GM19238 (cell line): ENCODE results near the gene MAFG.

Experiments
- DNase-seq: peaks from one replicate; pipeline ENCODE4 v3.0.0; 2011; ENCODE audit warnings: low spot score; ENCODE audit not compliant: insufficient read length

The MAFG gene

DNA sequence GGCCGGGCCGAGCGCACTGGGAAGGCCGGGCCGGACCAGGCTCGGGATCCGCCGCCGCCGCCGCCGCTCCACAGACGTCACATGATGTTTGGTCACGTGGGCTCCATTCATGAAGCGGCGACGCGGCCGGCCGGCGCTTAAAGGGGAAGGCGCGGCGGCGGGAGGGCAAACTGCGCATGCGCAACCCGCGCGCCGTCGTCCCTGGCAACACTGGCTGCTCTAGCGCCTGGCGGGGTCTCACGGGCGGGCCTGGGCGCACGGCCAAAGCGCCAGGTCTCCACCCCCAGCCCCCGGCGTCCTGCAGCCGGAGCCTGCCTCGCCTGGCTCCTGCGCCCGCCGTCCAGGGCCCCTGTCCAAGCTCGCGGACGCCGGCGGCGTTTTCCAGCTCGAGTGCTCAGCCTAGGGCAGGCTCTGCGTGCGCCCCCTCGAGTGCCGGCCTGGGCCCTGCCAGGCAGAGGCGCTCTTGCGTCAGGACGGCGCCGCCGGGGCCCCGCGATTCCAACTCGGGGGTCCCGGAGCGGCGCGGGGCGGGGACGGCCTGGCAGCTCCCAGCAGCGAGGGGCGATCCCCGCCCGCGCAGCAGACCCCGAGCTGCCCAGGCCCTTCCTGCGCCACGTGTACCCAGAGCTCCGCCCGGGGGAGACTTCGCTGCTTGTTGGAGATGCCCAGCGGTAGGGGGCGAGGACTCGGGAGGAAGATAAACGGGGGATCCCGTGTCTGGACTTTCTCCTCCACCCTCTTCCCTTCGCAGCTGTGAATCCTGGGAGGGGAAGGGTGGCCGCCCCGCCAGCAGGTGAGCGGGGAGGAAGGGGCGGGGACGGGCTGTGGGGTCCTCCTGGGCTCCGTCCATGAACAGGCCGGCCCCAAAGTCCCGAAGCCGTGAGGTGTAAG, at the start of gene MAFG:
MAFG (minus strand) TSS at position 83 of the 891 bp plus-strand sequence. CDS start 4,550 bp downstream, outside the sequence.
- peak; percentile 100 for DNase-seq

DNA sequence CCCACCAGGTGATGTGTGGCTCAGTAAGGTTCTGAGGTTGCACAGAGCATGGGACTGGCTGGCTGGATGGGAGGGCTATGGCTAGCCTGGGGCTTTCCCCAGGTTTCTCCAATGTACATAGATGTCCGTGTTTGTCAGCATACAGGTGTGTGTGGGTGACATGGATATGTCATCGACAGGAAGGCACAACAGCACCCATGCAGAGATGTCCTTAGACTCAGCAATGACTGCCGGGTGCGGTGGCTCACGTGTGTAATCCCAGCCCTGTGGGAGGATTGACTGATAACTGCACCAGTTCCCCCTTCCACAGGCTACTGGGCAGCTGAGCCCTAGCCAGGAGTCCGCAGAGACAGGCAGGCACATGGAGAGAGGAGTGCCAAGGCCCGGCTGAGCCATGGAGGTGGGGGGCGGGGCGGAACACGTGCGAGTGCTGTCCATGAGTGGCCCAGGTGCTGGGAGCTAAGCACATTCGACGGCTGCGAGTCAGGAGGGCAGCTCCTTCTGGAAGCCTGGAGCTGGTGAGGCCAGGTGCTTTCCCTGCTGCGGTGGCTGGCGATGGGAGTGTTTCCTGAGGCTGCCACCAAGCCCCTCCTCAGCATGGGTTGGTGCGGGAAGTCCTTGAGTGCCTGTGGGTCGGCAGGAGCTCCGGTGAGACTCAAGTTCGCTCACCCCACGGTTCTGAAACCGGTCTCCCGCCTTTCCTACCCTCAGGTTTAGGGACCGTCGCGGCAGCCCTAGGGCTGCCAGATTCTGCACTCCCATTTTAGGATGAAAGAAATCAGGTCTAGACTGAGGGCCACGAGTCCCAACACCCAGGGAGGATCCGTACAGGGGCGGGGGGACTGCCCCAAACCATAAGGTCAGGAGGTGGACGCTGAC, 49.0 kb upstream of the MAFG start:
- no peak for DNase-seq

DNA sequence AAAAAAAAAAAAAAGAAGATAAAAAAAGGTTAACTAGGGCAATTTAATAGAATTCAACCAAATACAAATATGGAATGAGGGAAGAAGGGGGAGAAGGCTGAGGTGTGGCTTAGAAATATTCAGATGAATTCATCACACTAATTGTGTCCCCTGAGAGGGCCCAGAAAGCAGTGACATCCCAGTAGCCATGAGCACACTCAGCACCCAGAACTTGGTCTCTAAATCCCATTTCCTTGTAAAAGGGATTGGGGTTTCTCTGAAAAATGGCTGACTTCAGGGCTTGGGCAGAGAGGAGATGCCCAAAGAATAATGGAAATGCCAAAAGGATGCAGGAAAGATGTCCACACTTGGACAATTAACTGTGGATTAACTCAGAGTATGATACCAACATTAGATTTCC, 45.9 kb upstream of the MAFG start:
- DNase-seq: no peak

DNA sequence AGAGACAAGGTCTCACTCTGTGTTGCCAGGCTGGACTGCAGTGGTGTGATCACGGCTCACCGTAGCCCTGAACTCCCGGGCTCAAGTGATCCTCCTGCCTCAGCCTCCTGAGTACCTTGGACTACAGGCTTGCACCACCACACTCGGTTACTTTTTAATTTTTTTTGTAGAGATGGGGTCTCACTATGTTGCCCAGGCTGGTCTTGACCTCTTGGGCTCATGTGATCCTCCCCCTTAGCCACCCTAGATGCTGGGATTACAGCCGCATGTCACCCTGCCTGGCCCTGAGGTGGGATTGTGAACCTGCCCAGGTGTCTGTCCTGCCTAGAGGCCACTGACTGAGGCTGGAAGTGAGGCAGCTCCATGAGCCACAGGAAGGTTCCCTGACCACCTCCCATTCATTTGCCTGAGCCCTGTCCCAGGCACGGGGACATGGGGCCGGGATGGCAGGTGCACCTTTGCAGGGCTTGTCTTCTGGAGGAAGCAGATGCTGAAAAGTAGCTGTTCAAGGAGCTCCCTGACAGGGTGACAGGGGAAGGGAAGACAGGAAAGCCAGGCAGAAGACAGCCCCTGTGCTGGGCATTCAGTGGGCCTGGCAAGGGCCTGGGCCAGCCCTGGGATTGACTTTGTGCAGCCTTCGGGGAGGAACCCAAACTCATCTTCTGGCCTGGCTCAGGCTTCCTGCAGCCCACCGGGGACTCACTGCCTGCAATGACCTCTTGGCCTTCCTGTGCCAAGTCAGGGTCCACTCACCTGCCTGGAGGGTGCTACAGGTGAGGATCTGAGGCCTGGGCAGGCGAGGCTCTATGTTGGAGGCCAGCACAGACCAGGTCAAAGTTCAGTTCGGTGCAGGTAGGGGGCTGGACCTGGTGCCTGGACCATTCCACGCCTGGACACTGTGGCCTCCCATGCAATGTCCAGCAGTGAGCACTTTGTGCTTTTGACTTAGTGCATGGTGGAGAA, 41.6 kb upstream of the MAFG start:
- no peak for DNase-seq

DNA sequence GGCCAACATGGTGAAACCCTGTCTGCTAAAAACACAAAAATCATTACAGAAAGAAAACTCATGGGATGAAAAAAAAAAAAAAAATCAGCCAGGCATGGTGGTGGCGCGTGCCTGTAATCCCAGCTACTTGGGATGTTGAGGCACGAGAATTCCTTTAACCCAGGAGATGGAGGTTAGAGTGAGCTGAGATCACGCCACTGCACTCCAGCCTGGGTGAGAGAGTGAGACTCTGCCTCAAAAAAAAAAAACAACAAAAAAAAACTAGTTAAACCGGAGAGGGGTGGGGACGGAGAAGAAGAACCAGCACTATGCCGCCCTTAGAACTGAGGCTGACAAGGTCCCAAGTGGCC, 40.8 kb upstream of the MAFG start:
- no peak for DNase-seq

DNA sequence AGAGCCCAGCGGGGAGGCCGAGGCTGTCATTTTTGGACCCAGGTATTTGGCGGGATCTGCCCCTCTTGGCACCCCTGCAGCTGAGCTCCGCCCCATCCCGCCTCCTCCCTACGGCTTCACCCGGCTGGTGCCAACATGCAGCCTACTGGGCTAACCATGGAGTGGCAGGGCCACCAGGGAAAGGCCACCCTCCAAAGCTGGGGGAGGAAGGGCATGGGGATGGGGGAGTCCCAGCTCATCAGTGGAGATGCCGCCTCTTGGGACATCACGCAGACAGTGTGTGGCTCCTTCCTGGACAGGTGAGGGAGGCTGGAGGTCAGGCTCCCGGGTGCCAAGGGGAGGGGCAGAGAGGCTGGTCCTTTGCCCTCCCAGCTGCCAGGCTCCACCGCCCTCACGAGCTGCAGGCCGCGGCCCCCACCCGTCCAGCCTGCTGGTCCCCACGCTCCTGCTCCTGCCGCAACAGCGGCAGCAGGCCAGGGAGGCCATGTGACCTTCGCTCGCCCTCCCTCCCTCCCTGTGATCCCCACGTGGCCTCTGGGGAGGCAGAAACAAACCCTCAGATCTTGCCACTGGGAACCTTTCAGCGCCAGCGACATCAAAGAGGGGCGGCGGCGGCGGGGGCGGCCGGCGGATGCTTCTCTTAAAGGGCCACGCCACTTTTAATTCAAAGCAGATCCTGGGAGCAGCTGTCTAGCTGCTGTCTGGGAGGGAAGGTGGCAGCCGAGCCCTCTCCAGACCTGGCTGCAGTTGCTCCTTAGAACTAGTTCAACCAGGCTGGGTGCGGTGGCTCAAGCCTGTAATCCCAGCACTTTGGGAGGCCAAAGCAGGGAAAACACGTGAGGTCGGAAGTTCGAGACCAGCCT, 40.2 kb upstream of the MAFG start:
- DNase-seq: peak; percentile 89

DNA sequence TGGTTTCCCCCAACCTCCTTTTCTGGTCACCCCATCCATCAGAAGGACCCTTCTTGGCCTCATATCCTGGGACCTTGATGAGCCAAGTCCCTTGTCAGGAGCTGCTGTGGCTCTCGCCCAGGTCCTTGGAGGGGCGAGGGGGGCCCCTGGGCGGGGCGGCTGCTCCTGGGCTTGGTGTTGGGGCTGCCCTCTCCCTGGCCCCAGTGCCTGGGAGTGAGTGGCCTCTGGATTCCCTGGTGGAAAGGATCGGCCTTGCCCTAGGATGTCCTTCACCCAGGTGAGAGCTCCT, 39.7 kb upstream of the MAFG start:
- DNase-seq: no peak

DNA sequence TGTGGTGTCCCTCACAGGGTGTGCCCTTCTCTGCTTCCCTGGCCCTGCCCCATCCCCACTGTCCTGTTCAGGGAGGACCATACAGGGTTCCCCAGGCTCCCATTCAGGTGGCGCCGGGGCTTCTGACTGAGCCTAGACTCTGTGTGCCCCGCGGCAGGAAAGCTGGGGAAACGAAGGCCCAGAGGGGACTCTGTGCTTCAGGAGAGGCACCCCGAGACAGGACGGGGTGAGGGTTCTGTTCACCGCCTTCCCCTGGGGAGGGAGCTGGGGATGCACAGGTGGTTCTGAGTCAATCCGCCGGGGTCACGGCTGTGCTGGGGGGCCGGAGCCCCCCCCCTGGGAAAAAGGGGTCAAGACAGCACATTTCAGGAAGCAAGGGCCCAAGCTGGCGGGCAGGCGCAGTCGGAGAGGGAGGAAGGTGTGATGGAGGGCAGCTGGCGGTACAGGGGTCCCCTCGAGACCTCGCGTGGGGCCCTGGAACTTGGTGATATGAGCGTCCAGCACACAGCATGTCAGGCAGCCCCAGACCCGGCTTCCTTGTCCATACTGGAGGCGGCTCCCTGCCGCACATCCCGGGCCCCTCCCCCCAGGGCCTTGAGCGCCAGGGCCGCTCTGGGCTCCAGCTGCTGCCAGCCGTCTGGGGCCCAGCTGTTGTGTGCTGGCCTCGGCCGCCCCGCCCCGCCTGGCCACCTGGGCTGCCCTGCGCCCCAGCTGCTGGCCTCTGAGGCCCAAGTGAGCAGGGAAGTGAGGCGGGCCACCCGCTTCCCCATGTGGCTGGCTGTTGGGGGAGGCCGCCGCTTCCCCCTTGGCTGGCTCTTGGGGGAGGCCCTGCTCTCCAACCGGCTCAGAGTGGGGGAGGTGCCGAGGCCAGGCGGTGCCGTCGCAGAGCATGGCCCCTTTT, 39.1 kb upstream of the MAFG start:
- no peak for DNase-seq

DNA sequence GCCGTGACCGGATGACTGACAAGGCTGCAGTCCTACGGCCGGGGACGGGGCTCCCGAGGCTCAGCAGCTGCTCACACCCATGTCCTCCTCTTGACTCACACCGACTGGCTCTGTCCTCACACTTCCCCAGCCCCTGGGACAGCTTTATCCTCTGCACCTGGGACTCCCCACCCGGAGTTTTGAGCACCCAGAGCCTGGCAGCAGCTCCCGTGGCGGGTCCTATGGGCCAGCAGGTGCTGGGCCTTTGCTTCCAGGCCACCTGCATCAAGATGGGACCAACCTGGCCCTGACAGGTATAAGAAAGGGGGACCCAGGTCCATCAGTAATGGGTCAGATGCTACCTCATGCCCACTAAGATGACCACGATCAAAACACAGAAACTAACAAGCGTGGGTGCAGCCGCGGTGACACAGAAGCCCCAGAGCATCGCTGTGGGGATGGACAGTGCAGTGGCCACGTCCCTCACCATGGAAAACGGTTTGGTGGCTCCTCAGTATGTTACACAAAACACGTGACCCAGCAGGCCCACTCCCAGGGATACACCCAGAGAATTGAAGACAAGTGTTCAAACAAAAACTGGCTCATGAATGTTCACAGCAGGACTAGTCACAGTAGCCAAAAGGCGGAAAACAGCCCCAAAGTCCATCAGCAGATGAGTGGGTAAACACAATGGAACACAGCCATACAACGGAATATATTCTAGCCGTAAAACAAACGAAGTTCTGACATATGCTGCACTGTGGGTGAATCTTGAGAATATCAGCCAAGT, 36.7 kb upstream of the MAFG start:
- DNase-seq: no peak

DNA sequence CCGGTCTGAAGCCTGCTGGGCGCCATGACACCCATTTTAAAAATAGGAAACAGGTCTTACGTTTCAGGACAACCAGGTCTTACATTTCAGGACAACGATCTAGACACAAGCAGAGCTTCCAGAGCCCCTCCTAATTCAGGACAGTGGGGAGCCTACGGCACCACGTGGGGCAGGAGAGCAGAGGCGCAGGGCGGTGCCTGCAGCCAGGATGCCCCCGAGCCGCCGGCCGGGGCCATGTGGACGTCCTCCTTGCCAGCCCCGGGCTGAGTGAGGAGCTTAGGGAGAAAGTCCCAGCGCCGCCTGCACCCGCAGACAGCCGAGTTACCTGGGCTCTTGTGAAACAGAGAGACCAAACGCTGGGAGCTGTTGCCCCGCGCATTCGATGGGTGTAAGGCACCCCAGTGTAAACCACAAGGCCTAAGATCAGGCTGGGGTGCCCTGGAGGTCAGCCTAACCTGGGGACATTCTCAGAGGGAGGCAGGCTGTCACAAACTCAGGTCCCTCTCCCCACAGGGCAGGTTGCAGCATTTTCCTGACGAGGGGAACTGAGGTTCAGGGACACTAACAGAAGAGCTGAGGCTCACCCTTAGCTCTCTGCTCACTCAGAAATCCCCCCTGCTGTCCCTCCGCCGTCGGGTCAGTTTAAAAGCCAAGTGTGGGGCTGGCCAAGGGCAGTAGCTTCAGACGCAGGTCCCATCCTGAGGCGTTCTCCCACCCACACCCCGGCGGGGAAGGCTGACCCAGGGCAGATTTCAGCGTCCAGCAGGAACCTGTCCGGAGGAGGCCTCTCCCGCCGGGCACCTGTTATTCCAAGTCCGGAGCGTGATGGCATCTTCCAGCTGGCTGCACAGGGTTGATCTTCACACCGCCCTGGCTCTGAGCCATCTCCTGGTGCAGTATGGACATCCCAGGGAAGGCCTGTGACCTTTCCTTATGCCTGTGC, 35.2 kb upstream of the MAFG start:
- no peak for DNase-seq

DNA sequence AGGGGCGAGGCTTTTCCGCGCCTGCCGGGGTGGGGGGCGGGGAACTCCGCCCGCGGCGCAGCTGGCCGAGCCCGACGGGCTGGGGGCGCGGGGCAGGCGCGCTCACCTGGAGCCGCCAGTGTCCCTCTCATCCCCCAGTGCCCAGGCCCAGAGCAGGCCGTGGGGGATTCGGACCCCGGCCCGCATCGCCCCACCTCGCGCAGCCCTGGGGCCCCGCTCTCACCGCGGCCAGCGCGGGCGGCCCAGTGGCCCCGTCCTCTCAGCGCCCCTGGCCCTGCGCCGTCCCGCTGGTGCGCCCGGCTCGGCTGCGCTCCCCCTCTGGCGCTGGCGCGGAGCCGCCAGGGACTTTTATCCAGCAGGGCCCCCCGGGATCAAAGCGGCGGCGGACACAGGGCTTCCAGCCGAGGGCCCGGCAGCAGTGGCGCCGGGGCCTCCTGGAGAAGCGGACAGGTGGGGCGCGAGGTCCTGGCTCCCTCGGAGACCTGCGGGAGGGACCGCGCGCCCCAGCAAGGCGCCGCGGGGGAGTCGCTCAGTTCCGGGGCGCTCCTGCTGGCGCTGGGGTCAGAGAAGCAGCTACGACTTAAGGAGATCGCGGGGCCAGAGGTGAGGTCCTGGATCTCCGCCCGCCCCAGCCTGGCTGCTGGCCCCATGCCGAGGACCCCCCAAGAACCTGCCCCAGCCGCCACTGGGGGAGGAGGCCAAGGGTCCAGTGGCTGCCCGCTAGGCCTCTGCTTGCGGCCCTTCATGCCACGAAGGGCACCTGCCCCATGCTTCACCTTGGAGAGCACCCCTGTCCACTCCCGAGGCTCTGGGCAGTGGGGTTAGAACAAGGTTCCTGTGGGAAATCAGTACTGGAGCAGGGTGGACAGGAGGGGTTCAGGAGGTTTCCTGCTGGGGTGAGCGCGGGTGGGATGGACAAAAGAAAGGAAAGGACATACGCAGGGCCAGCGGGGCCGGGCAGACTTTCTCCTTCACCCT, 34.3 kb upstream of the MAFG start:
- no peak for DNase-seq

DNA sequence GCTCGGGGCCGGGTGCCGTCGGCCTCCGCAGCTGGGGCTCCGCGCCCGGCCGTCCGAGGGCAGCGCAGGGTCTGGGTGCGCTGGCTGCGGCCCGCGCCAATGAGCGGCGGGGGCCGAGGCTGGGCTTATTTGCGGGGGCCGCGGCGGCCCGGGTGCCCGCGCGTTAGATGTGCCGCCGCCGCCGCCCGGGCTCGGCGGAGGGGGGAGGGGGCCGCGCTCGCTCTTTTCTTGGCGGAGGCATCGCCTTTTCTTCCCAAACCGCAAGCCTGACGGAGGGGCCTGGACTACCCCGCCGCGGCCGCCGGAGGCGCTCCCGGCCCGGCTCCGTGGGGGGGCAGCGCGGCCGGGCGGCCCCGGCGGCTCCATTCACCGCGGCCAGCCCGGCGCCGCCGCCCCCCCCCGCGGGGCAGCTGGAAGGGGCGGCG, 33.6 kb upstream of the MAFG start, which contains the start of gene NOTUM:
NOTUM (minus strand) TSS at position 101 of the 425 bp plus-strand sequence. CDS start 278 bp downstream, outside the sequence.
- DNase-seq: no peak

DNA sequence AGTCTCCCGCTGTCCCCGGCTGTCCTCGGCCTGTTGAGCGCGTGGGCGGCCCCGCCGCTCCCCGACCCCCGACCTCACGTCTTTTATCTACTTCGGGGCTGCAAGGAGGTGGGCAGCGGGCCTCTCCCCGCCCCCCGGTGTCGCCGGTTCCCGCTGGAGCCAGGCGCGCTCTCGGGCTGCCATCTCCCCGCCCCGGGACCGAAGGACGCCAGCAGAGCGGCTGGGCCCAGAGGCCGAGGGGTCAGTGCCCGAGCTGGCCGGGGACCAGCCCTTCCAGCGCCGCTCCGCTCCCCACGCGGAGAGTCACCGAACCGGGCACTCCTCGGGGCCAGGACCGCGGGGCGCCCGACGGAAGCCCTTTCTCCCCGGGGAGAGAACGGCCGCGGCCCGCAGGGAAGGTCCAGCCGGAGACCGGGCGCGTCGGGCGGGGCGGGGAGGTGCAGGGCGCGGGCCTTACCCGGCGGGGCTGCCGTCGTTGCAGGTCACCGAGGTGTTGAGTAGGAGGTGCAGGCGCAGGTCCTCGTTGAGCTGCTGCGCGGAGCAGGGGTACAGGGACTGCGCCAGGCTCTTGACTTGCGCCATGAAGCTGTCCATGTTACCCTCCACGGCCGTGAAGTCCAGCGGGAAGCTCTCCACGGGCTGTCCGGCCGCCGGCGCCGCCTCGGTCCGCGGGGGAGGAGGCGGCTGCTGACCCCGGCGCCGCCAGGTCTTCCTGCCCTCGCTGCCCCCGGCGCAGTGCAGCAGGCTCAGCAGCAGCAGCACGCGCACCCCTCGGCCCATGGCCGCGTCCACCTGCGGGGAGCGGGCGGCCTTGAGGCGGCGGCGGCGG, 32.8 kb upstream of the MAFG start:
- no peak for DNase-seq

DNA sequence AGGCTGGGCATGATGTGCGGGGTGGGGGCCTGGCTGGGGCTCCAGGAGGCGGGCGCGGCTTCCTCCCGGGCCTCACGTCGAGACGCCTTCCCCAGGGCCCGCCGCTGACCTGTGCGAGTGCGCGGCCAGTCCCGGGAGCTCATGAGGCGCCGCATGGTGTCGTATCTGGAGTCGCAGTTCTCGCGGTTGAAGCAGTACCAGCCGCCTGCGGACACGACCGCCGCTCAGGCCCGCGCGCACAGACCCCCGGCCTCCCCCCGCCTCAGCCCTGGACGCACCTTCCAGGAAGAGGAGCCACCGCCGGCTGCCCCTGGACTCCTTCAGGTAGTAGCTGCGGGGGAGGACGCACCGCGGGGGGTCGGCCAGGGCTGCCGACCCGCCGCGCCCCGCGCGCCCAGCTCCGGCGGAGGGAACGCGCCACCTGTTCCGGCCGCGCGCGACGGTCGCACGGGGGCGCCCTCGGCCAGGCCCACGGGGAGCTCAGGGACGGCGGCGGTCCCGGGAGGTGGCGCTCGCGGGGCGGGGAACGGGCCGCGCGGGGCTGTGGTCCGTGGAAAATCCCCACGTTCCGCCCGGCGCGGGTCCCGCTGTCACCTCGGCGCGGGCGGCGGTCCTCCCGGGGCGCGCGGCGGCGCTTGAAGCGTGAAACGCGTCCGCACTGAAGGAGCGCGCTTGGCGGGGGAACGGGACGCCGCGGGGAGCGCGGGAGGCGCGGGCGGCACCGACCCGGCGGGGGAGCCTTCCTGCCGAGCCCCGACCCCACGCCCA, 32.0 kb upstream of the MAFG start:
- DNase-seq: peak; percentile 79
